Right lobe of liver (tissue), 6 donors: Measurements from ENCODE around the gene CACNA2D2. TPM values are rescaled to one million over a fixed set of nuclear protein-coding genes. Genes with fewer than 3 reads are reported as not detected.

Experiments
- ATAC-seq, 4 donors: fragments of 200-7000 bp; cut with Tn5 transposase; one replicate each; pipeline ENCODE4 v1.9.1; 2020; ENCODE audit warnings: mild to moderate bottlenecking in 4 of 4, moderate library complexity in 4 of 4
- DNase-seq, 3 donors: peaks; one replicate each; pipeline ENCODE4 v3.0.0-alpha.2; 2020
- H3K27ac ChIP-seq, 3 donors: fragments of 200-600 bp; one replicate each; pipeline ENCODE4 v1.8.0; 2022
- H3K27me3 ChIP-seq, 2 donors: fragments of 200-600 bp; one replicate each; pipeline ENCODE4 v1.8.0; 2022
- H3K36me3 ChIP-seq, 4 donors: fragments of 200-600 bp; sonication (generic) in 1 of 4; one replicate each; pipeline versions ENCODE4 v1.5.1 to v1.8.0; 2017 to 2022; ENCODE audit warnings: control low read depth in 1 of 4
- H3K4me1 ChIP-seq, 4 donors: fragments of 200-600 bp; sonication (generic) in 1 of 4; one replicate each; pipeline versions ENCODE4 v1.5.1 to v1.8.0; 2017 to 2022; ENCODE audit warnings: control low read depth in 1 of 4
- H3K4me3 ChIP-seq, 3 donors: fragments of 200-600 bp; one replicate each; pipeline ENCODE4 v1.8.0; 2022
- H3K9me3 ChIP-seq, 4 donors: fragments of 200-600 bp; sonication (generic) in 1 of 4; one replicate each; pipeline versions ENCODE4 v1.5.1 to v1.8.0; 2017 to 2022; ENCODE audit warnings: control low read depth in 1 of 4
- POLR2A ChIP-seq: fragments of 450-650 bp; IDR thresholded peaks from one replicate; pipeline ENCODE4 v1.6.1; 2017; ENCODE audit warnings: antibody characterized with exemption, mild to moderate bottlenecking
- WGBS: methylation state at CpG from one replicate; pipeline ENCODE4 v1.1.6; 2018; ENCODE audit warnings: low coverage, low lambda C conversion rate; ENCODE audit not compliant: insufficient coverage; ENCODE audit errors: missing lambda C conversion rate; 5-methylcytosine and 5-hydroxymethylcytosine counted together
- intact Hi-C, 2 donors: fragments of 100-400 bp; cut with DNase I; formaldehyde crosslinking; loops; one replicate each; pipeline versions ENCODE4 v1.11.2 to v1.14.1; 2022
- total RNA-seq, 6 experiments: library from RNA; depleted of rRNA in 2 of 6; stranded (reverse); fragments of >200 nt in 2 of 6; fragmentation: NEBNext Ultra II Directional in 3 of 6; extraction: Animal tissue kit (Norgen Biotek cat#: 25700) in 3 of 6; gene quantifications; one replicate each; pipeline versions ENCODE4 v1.1.0 to v1.2.4, GENCODE V29; 2016 to 2023
- TF ChIP-seq, protein P1 (sequence below), 4 donors: fragments of 200-600 bp in 3 of 4; fragments of 450-650 bp in 1 of 4; IDR thresholded peaks; one replicate each; pipeline versions ENCODE4 v1.5.1 to v1.8.0; 2016 to 2022; ENCODE audit warnings: antibody characterized with exemption in 4 of 4, mild to moderate bottlenecking in 2 of 4
- donor health status: DM: no; HTN: yes; CAD: no.
- donor health status: DM: no; HTN: no; CAD: no.
- donor health status: DM: no; HTN: no; CAD: no.
- donor health status: DM: no; HTN: yes; CAD: no.
- donor health status: DM: no; HTN: yes; CAD: no.

The CACNA2D2 gene
- total RNA-seq, 6 experiments from 2014 or later, result 0.06 to 0.39 (median 0.26) TPM; not detected in 1

DNA sequence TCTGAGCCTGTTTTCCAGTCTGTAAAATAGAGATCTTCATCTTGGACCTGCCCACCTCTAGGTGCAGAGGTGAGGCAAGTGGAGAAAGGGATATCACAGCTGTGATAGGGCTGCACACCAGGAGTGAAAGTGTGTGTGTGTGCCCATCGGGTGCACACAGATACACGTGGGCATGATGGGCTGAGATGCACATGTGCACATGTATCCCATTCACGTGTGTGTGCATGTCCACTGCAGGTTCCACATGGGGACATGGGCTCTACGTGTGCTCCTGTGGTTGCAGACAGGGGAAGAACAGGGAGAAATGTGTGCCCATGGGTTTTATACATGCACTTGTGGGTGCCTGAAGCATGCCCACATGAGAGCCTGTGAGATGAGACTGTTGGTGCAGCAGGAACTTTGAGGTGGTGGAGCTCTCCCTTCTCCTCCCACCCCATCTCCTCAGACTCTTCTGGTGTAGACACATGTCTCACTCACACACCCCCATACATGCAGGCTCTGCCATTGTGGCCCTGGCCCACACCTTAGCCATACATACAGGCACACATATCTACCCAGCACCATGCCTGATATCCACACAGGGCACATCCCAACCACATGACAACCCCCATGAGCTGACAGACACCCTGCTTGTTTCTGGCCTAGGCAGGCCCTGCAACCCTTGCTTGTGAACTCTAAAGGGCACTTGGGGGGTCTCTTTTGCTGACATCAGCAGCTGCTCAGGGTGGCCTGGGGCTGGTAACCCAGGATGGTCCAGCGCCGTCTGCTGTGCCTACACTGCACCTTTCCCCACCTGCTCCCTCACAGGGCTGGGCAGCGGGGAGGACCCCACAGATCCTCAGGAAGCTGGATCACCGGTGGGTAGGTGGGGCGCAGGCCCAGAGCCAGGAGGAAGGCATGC is 86.4 kb downstream of the CACNA2D2 start:
- Histone ChIP-seq H3K36me3 (no peaks in the 10 kb centered on the region), H3K27me3 (no peaks in the 10 kb centered on the region), H3K4me3 (no peak overlapping the region), H3K9me3 (no peaks in the 10 kb centered on the region), H3K4me1 (no peaks in the 10 kb centered on the region), H3K27ac (no peak overlapping the region)
- intact Hi-C loops, result no loop called here
- DNase-seq (no peak), ATAC-seq (no peak)
- TF ChIP-seq, protein P1, sequence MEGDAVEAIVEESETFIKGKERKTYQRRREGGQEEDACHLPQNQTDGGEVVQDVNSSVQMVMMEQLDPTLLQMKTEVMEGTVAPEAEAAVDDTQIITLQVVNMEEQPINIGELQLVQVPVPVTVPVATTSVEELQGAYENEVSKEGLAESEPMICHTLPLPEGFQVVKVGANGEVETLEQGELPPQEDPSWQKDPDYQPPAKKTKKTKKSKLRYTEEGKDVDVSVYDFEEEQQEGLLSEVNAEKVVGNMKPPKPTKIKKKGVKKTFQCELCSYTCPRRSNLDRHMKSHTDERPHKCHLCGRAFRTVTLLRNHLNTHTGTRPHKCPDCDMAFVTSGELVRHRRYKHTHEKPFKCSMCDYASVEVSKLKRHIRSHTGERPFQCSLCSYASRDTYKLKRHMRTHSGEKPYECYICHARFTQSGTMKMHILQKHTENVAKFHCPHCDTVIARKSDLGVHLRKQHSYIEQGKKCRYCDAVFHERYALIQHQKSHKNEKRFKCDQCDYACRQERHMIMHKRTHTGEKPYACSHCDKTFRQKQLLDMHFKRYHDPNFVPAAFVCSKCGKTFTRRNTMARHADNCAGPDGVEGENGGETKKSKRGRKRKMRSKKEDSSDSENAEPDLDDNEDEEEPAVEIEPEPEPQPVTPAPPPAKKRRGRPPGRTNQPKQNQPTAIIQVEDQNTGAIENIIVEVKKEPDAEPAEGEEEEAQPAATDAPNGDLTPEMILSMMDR (IDR thresholded peaks at IDR 0.05), result no peak
- no peak for TF ChIP-seq POLR2A
- 57% methylated on average over 3 of the region's 9 CpGs for WGBS

DNA sequence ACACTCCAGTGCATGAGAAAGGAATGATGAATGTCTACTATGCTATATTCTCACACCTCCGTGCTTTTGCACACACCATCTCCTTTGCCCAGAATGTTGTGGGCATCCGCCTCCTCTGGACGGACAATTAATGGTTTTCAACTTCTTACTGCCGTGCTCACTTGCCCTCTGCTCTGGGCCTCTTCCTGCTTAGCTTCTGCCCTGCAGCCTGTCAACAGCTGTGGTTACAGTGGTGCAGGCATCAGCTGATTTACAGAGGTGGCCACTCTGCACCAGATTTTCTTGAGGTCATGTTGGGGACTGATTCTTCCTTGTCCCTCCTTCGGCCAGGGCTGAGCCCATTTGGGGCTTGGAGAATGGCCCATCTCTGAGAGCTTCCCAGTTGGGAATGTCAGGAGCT is 87.6 kb downstream of the CACNA2D2 start:
- no peak overlapping the region for H3K27ac ChIP-seq
- no peaks in the 10 kb centered on the region for H3K9me3 ChIP-seq
- TF ChIP-seq, protein P1 (IDR thresholded peaks at IDR 0.05), result no peak
- no peak for TF ChIP-seq POLR2A
- WGBS, result 37% methylated on average over 5 of the region's 5 CpGs
- intact Hi-C loops, result no loop called here
- no peaks in the 10 kb centered on the region for H3K36me3 ChIP-seq
- DNase-seq (no peak), ATAC-seq (no peak)
- no peak overlapping the region for H3K4me3 ChIP-seq
- no peaks in the 10 kb centered on the region for H3K27me3 ChIP-seq
- no peaks in the 10 kb centered on the region for H3K4me1 ChIP-seq

DNA sequence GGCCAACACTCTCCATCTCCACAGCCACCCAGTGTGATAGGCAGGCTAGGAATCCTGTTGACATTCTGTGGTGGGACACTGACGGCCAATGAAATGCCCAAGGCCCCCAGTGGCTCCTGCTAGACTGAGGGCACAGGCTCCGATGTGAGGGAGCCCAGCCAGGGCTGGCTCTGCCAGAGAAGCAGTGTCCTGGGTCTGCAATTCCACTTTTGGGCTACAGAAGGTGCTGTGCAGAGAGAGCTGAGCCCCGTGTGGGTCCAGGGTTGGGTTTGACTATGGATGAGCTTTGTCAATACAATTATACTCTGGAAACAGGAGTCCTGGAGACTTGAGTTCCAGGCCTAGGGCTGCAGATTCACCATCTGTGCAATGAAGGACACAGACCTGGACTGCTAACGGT is 88.4 kb downstream of the CACNA2D2 start:
- Histone ChIP-seq H3K27ac (no peak overlapping the region), H3K4me1 (no peaks in the 10 kb centered on the region), H3K36me3 (no peaks in the 10 kb centered on the region), H3K27me3 (no peaks in the 10 kb centered on the region), H3K9me3 (no peaks in the 10 kb centered on the region), H3K4me3 (no peak overlapping the region)
- 31% methylated on average over 2 of the region's 4 CpGs for WGBS
- DNase-seq (no peak), ATAC-seq (no peak)
- TF ChIP-seq, protein P1 (IDR thresholded peaks at IDR 0.05), result no peak
- TF ChIP-seq POLR2A, result no peak
- intact Hi-C loops, result no loop called here

DNA sequence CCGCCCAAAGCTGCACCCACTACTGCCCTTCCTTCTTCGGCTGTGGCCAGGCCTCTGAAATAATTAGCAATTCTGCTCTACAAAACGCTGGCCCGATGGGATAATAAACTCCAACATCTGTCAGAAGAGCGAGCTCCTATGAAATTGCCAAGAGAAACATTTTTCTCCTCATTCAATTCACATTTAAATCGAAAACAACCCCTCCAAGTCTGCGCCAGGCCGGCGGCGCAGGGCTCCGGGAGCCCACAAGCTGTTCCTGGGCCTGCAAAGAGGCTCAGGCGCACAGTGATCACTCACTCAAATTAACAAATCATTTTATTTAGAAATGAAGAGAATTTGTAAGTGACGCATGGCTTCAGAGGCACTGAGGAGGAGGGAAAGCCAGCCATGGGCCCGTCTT is 88.8 kb downstream of the CACNA2D2 start:
- Histone ChIP-seq H3K4me3 (no peak overlapping the region), H3K4me1 (no peaks in the 10 kb centered on the region), H3K27me3 (no peaks in the 10 kb centered on the region), H3K9me3 (no peaks in the 10 kb centered on the region), H3K36me3 (no peaks in the 10 kb centered on the region), H3K27ac (no peak overlapping the region)
- intact Hi-C loops, result no loop called here
- DNase-seq (no peak), ATAC-seq (no peak)
- TF ChIP-seq, protein P1 (IDR thresholded peaks at IDR 0.05), result no peak
- no peak for TF ChIP-seq POLR2A
- WGBS, result 79% methylated on average over 11 of the region's 14 CpGs
